NK-92 (cell line): ENCODE data around the gene AAR2.

ENCODE experiments used
- DNase-seq: peaks from one replicate; lab custom pipeline; 2025; ENCODE audit not compliant: unreplicated experiment; lab: John Stamatoyannopoulos, UW

AAR2 gene

DNA sequence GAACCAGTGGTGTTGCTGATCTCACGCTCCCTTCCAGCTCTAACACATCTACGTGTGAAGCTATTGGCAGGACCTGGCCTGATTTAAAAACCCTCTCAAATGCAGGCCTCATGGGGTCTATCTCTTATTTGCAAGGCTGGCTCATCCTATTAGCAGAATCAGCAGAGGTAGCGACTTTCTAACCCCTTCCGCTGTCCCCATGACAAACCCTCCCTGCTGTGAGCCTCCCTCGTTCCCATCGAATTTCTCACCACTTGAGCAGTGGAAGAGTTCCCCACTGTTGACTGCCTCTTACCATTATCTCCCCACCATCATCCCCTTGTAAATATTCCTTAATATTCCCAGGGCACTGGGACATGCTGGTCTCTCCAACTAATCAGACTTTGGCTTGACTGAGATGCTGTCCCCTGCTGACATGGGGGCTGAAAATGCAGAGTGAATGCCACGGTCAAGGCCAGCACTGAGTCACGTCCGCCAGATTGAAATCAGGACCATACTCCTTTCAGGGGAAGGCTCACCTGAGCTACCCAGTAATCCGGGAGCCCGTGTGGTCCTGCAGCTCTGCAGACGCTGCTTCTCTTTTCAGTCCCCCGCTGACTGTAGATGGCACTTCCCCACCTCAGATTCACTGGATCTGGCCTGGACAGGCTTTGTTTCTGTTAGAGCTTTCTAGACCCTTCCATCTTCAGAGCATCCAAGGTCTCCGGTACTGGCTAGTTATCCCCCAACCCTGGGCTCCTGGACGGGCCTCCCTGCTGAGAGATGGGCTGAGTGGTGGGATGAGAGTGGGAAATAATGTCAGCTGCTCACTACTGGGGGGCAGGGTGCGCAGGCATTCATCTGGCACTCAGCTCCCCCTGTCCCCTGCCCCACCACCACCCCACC is 23.1 kb downstream of the AAR2 start:
- no peak for DNase-seq

DNA sequence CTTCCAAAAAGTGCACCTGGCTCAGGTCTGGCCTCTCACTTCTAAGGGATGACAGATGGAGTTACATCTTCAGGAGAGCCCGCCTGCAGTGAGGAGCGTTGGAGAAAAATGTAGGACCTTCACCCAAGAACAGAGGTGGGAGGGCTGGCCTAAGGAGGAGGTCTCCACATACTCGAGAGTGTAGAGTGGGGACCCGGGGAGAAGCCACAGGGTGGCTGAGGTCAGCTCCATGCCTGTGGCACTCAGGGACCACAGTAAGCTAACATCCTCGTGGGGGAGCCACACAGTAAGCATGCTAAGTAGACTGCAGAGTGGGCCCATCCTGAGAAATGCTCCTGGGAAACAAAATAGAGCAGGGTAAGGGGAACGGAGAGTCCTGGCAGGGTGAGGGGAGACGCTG is 24.0 kb downstream of the AAR2 start:
- no peak for DNase-seq

DNA sequence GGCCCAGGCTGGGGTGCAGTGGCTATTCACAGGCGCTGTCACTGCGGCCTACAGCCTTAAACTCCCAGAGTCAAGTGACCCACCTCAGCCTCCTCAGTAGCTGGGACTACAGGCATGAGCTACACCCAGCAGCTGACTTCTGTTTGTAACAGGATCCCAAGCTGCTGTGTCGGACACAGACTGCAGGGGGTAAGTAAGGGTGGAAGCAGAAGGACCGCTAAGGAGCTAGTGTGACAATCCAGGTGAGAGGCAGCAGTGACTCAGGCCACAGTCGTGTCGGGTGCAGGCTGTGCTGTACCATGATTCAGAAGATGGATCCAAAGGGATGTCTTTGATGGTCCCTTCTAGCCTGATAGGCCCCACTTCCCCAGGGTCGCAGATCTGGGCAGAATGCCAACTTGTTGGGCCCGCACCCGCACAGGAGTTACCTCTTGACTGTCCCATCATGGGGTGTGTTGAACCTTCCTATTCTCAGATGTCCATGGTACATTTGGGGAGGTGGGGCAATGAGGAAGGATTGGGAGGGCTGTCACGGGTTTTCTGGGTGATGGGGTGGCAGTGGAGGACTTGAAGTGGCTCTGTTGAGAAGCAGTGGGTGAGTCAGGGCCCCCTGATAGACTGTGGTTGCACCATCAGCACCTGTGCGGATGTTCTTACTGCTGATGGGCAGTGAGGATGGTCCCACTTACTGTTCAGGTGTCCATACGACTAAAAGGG is 25.3 kb downstream of the AAR2 start:
- DNase-seq = no peak

DNA sequence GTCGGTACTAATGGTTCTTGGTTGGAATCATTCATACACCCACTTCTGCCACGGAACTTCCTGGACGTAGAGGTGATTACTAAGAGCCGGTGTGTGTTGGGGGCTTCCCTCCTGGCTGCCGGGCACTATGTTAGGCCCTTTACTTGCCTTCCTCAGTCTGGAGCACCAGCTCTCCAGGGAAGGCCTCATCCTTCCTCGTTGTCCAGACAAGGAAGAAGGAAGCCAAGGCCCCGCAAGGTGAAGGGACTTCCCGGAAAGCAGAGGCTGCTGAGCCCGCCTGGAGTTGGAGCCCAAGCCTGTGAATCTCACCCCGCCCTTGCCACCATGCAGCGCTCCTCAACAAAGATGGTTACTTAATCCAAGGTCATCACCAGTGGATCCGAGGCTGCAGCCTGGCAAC is 26.2 kb downstream of the AAR2 start:
- DNase-seq = no peak

DNA sequence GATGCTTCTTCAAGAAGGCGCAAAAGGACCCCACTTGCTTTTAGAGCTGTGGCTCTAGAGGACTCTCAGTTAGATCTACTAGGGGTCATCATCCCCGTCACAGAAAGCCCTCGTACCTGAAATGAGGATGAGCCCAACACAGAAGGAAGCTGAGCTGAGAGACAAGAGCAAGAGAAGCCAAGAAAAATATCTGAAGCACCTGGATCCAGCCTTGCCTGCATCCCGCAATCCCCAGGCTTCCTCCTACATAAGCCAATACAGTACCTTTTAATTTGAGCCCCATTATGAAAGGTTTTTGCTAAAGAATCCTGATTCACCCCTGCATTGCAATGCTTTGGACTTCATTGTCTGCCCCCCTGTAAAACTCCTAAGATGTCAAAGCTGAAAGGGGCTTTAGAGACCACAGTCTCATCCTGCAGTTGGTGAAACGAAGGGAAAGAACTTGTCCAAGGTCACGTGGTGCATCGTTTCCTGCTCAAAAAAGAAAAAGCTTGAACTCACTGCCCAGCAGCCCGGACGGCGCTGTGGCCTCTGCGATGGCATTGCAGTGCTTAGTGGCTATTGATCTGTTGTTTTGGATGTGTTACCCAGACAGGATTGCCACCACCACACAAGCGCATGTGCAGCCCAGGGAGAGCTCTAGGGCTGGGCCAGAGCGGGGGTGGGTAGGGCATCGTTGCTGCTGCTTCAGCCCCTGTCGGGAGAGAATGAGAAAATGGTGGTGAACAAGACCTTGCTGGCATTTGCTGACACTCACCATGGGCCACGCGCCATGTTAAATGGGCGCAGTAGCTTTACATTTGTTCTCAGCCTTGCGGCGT is 28.4 kb downstream of the AAR2 start:
- DNase-seq = no peak

DNA sequence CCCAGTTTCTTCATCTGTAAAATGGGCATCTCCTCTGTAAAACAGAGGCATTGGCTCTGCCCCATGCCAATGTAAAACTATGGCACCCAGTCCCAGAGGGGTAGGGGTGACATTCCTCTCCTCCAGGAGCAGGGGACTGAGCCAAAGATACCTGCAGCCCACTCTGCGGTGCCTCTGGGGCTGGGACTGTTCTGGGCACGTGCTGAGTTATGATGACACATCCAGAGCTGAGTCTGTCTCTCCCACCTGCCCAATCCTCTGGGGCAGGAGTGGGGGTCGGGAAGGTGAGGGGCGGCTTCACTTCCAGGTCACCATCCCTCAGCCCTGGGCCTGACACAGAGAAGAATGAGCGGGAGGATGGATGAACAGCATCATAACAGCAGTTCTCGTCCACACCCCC is 29.9 kb downstream of the AAR2 start:
- DNase-seq = no peak

DNA sequence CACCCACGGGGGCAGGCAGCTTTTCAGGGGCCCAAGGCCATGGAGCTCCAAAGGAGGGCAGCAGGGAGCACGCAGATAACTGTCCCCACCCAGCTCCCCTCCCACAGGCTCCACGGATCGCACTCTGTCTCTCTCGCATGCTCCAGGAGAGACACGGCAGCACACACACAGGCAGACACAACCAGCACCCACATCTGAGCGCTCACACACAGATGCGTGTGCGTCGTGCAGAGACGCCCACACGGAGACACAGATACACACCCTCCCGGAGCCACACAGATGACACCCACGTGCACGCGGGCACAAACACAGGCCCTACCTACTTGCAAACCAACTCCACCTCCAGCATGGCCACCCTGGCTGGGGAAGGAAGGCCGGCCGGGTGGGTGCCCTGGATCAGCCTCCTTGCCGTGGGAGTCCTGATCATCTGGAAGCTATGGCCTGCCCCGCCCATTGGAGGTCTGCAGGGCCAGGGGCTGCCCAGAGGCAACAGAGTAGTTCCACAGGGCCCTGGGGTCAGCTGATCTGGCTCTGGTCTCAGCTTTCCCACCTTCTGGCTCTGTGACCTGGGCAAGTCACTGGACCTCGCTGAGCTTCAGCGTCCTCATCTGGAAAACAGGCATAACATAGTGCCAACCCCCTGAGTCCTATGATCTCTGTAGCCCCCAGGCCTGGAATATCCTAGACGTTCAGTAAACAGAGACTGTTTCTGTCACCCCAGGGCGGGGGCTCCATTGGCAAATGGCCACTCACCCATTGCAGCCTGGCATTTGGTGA is 31.5 kb downstream of the AAR2 start:
- no peak for DNase-seq

DNA sequence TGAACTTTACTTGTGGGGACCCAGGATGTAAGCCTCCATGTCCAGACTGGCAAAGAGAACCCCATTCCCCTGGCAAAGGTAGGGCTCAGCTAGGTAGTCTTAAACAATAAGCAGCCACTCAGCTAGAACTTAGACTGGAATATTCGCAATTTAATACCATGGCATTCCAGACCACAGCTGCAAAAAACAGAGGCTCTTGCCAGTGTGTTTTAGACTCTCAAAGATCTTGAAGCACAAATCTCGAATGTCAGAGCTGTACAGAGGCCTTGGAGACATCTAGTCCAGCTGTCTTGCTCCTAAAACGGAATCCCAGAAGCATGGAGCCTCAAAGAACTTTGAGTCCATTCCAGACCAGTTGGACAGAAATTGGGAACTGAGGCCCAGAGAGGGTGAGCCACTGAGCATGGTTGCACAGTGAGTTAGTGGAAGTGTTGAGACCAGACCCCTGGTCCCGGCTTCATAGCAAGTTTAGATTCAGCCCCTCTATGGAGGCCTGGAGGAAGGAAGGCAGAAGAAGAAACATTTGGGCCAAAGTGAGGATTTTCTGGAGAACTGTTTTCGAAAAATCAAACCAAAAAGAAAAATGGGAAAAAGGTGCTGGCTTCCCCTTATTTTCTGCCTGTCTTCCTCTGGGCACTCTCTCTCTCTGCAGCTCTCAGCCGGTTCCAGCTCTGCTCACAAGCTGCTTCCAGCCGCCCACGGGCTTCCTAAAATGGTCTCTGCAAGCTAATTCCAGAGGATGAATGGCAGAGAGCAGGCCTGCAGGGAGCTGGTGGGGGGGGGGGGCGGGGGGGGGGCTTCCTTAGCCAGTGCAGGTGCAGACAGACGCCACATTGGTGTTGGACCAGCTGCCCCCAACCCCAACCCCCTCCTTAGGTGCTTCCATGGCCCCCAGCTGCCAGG is 32.4 kb downstream of the AAR2 start:
- no peak for DNase-seq

DNA sequence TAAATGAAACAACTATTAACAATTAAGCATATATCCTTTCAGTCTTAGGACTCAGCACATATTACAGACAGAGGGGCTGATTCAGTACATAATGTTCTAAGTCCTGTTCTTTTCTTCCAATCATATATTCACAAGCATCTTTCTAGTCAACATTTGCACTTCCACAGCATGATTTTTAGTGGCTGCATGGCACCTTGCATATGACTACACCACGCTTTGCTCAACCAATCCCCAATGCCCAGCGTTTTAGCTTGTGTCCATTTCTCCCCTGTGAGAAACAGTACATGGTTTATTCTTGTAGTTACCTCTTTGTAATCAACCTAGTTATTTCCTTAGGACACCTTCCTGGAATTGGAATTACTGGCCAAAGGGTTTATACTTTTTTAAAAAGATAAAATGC is 33.2 kb downstream of the AAR2 start:
- no peak for DNase-seq

DNA sequence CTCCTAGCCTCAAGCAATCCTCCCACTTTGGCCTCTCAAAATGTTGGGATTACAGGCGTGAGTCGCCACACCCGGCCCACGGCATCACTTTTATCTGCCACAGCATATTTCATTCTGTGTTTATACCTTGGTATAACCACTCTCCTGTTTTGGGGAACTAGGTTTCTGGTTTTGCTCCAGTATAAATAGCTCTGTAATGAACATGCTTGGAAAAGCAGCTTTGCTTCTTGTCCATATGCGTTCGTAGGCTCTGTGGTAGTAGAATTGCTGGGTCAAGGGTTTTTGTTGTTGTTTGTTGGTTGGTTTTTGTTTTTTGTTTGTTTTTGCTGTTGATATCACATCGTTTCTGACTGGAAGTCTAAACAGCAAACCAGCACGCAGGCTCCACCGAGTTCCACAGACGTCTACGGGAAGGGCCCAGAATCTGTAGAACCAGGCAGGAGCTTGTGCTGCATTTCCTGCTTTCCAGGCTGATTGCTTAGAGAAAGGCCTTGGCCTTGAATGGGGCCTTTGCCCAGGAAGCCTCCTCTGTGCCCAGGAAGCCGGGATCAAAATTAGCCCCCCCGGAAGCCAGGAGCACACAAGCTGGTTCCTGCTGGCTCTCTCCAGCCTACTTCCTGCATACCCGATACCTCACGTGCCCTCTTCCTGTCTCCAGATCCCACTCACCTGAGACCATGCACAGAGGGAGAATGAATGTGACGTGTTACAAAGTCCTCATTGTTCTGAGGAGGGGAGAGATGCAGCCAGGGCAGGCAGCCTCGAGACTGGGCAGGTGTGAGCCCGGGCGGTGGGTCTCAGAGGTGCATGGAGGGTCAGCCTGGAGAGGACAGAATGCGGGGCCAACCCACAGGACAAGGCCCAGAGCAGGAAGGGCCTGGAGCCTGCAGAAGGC is 34.7 kb downstream of the AAR2 start:
- DNase-seq = no peak

DNA sequence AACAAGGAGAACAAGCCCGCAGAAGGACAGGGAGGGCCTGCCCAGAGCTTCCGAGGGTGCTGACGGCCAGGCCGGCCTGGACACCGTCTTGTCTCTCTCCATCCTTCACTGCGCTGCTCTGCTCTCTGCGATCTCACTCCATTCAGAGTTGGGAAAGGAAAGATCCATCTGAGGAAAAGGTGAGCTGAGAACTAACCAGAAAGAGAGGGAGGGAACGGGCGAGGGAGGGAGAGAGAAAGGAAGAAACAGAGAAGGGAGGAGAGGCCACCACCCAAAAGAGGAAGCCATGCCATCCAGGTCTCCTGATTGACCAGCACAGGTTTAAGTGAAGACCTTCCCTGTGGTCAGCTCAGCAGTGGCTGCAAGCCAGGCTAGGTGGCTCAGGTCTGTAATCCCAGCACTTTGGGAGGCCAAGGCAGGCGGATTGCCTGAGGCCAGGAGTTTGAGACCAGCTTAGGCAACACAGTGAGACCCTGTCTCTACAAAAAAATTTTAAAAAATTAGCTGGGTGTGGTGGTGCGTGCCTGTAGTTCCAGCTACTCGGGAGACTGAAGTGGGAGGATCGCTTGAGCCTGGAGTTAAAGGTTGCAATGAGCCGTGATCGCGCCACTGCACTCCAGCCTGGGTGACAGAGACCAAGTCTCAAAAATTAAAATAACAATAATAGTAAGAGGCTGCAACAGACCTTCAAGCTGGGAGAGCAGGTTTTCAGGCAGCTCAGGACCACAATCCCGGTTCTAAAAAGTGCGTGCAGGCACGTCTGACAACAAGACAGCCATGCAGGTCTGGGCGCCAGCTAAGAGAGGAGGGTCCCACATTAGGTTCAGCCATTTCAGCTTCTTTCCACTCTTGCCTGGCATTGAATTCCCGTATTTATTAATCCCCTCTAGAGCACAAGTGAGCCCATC is 35.6 kb downstream of the AAR2 start:
- no peak for DNase-seq

DNA sequence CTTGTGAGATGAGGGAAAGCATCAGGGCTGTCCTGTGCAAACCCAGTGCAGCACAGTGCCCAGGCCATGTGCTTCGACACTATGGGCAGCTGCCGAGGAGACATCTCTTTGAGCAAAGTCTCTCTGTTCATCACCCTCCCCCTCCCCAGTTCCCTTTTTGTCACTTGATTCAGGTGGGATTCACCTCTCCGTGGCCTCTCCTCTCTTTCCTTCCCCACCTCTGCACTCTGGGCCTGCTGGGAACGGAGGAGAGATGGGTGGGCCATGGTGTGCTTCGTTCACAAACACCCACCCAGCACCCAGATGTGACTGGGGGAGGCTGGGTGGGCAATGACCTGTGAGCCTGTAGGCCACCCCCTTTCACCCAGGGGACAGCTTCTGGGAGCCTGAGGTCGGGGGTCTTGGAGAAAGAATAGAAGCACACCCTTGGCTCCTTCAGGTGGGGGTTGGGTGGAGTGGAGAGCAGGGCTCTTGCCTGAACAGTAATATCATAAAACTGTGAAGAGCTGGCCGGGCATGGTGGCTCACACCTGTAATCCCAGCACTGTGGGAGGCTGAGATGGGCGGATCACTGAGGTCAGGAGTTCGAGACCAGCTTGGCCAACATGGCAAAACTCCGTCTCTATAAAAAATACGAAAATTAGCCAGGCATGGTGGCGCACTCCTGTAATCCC is 36.4 kb downstream of the AAR2 start:
- no peak for DNase-seq

DNA sequence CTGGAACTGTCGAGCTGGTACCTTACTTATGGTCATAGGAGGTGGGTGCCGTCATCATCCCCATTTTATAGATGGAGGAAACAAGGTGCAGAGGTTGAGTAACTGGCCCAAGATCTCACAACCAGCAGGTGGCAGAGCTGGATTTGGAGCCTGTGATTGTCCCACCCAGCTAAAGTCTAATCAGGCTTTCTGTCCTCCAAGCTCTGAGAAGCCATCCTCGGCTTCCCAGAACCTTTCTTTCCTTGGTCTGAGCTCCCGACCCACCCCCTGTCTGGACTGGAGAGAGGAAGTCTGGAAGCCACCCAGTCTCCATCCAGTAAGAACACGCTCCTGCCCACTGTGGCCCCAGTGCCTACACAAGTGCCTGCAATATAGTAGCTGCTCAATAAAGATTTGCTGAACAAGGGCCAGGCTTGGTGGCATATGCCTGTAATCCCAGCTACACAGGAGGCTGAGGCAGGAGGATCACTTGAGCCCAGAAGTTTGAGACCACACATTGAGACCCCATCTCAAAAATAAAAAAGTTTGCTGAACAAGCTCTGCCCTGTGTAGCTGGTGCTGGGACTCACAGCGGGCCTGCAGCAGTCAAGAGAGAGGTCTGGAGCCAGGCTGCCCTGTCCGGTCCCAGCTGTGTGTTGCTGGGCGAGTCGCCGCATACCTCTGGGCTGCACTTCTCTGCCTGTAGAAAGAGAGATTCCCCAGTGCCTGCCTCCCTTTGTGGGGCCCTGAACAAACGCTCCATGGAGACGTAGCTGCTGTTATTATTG is 37.3 kb downstream of the AAR2 start:
- no peak for DNase-seq

DNA sequence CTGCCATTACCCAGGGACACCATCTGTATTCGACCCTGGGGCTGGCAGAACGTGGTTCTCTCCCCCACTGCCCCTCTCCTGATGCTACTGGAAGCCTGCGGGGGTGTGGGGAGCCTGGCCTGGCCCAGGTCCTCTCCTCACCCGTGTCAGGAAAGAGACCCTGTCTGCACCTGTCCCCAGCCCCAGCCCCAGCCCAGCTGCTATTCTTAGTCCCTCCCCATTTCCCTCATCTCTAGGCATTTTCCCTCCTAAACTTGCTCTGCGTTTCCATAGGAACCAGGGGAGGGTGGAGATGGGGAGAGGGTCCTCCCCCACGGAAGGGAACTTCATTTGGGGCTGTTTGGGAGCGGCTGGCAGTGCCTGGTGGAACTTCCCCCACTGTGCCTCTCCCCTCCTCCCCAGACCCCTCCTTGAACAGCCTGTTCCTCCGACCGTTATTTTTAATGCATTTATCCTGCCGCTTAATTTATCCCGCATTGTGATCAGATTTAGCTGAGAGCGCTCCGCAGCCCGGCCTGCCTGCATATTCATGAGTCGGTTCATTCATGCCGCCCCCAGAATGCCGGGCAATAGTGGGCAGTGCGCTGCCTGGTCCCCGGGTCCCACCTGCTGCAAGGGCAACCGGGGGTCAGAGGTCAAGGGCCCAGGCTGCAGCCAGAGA is 38.0 kb downstream of the AAR2 start:
- DNase-seq = no peak

DNA sequence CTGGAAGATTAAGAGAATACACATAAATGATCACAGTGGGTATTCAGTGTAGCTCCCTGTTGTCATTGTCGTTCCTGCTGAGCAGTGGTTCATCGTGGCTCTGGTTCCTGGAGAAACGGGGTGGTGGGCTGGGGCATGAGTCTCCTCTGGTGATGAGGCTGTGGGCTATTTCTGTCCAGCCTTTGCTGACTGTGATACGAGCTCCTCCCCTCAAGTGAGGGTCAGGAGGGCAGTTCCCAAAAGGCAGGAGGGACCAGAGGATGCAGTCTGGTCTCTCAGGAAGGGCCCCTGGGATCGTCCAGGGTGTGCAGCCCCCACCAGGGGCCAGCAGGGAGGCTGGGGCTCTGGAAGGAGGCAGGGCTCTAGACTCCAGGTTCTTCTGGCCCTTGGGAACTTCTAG is 38.7 kb downstream of the AAR2 start:
- DNase-seq = no peak
